ENCODE data around the gene PER1.
A peak's percentile ranks its signal among the peaks of the same experiment; 100 is the strongest.

The PER1 gene

DNA sequence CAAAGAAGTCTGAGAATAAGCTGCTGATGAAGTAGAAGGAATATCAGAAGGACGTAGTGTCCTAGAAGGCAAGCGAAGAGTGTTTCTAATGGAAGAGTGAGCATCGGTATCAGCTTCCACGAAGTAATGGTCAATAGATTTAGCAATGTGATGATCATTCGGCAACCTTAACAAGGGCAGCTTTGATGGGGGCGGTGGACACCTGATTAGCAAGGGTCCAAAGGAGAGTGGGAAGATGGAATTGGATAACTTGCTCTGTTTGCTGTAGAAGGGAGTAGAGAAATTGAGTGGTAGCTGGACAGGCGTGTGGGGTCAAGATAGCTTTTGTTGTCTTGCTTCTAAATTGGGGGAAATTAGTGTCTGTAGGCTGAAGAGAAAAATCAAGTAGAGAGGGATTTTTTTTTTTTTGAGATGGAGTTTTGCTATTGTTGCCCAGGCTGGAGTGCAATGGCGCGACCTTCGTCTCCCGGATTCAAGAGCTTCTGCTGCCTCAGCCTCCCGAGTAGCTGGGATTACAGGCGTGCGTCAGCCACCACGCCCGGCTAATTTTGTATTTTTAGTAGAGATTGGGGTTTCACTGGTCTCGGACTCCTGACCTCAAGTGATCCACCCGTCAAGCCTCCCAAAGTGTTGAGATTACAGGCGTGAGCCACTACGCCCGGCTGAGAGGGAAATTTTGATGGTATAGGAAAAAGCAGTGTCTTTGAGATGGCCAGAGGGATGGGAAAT, 14.4 kb downstream of the PER1 start:
- DNase-seq = peak; percentile 23 to 70
- peaks cover 34 to 37% (median 35%) of the 10 kb centered on the region in 3 donors for H3K36me3 ChIP-seq
- TF ChIP-seq, protein P1, sequence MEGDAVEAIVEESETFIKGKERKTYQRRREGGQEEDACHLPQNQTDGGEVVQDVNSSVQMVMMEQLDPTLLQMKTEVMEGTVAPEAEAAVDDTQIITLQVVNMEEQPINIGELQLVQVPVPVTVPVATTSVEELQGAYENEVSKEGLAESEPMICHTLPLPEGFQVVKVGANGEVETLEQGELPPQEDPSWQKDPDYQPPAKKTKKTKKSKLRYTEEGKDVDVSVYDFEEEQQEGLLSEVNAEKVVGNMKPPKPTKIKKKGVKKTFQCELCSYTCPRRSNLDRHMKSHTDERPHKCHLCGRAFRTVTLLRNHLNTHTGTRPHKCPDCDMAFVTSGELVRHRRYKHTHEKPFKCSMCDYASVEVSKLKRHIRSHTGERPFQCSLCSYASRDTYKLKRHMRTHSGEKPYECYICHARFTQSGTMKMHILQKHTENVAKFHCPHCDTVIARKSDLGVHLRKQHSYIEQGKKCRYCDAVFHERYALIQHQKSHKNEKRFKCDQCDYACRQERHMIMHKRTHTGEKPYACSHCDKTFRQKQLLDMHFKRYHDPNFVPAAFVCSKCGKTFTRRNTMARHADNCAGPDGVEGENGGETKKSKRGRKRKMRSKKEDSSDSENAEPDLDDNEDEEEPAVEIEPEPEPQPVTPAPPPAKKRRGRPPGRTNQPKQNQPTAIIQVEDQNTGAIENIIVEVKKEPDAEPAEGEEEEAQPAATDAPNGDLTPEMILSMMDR (IDR thresholded peaks at IDR 0.05) = no peak
- no peaks in the 10 kb centered on the region for H3K9me3 ChIP-seq
- intact Hi-C loops (cut with DNase I; ENCODE audit: low total_unique reads) = loop anchor here (2.0 kb wide), 1 partner anchor 23 kb away; no protein-coding TSS in a partner anchor
- H3K27ac ChIP-seq = peak overlapping the region; percentile 81 to 83
- no peaks in the 10 kb centered on the region for H3K27me3 ChIP-seq
- peak overlapping the region in 1 of 2 donors; percentile 22 for H3K4me3 ChIP-seq
- H3K4me1 ChIP-seq = peaks cover 0 to 46% (median 19%) of the 10 kb centered on the region in 4 donors

DNA sequence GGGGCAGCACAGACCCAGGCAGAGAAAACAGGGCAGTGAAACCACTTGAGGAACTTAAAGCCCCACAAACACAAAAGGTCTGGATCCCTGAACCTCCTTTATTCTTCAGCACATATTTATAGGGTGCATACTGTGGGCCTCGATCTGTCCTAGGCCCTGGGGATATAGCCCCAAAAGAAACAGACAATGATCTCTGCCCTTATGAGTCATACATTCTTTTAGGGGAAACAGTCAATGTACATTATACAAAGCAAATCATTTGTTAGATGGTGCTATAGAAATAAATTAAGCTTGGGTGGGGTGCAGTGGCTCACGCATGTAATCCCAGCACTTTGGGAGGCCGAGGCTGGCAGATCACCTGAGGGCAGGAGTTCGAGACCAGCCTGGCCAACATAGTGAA, 18.3 kb downstream of the PER1 start:
- TF ChIP-seq, protein P1 (IDR thresholded peaks at IDR 0.05) = no peak
- intact Hi-C loops (cut with DNase I; ENCODE audit: low total_unique reads) = no loop called here
- no peaks in the 10 kb centered on the region for H3K9me3 ChIP-seq
- no peaks in the 10 kb centered on the region for H3K36me3 ChIP-seq
- no peak for DNase-seq
- peaks cover 0 to 10% (median 8%) of the 10 kb centered on the region in 4 donors for H3K4me1 ChIP-seq
- no peak overlapping the region for H3K27ac ChIP-seq
- peaks cover 0 to 6% of the 10 kb centered on the region in 2 donors for H3K27me3 ChIP-seq
- H3K4me3 ChIP-seq = no peak overlapping the region

DNA sequence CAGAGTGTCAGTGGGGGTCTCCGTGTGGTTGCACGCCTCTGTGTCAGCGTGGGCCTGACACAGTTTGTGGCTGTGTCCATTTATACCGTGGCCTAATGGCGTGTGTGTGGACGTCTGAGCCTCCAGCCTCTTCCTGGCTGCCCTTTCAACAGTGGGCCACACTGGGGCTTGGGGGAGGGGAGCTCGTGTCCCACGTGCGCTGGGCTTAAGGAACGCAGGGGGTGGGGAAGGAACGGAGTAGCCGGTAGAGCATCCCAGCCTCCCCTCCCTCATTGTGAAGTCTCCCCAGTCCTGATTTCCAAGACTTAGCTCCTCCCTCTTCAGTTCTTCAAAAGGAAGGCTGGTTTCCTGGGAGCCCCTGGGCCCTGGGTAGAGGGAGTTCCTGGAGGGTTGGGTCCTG, 18.8 kb downstream of the PER1 start:
- no peaks in the 10 kb centered on the region for H3K36me3 ChIP-seq
- H3K27ac ChIP-seq = no peak overlapping the region
- TF ChIP-seq, protein P1 (IDR thresholded peaks at IDR 0.05) = no peak
- peaks cover 0 to 8% (median 6%) of the 10 kb centered on the region in 4 donors for H3K4me1 ChIP-seq
- H3K27me3 ChIP-seq = peaks cover 0 to 6% of the 10 kb centered on the region in 2 donors
- DNase-seq = no peak
- intact Hi-C loops (cut with DNase I; ENCODE audit: low total_unique reads) = no loop called here
- no peak overlapping the region for H3K4me3 ChIP-seq
- H3K9me3 ChIP-seq = no peaks in the 10 kb centered on the region

DNA sequence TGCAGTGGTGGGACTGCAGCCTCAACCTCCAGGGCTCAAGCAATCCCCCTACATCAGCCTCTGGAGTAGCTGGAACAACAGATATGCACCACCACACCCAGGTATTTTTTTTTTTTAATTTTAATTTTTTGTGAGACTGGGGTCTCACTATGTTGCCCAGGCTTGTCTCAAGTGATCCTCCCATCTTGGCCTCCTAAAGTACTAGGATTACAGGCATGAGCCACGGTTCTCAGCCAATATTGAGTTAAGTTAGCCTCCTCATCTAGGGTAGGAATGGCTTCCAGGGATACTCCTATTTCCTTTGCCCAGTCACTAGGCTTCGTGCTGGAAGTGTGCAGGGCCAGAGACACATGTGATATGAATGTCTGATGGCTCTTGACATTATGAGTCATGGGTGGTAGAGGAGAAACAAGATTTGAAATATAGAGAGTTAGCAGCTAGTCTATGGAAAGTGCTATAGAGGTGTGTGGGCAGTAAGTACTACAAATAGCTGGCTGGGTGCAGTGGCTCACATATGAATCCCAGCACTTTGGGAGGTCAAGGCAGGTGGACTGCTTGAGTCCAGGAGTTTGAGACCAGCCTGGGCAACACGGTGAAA, 20.3 kb downstream of the PER1 start:
- TF ChIP-seq, protein P1 (IDR thresholded peaks at IDR 0.05) = no peak
- Histone ChIP-seq H3K9me3 (no peaks in the 10 kb centered on the region), H3K36me3 (no peaks in the 10 kb centered on the region), H3K27me3 (peaks cover 0 to 6% of the 10 kb centered on the region in 2 donors), H3K4me3 (no peak overlapping the region), H3K4me1 (peaks cover 0 to 7% (median 2%) of the 10 kb centered on the region in 4 donors), H3K27ac (no peak overlapping the region)
- DNase-seq = no peak
- intact Hi-C loops (cut with DNase I; ENCODE audit: low total_unique reads) = no loop called here

DNA sequence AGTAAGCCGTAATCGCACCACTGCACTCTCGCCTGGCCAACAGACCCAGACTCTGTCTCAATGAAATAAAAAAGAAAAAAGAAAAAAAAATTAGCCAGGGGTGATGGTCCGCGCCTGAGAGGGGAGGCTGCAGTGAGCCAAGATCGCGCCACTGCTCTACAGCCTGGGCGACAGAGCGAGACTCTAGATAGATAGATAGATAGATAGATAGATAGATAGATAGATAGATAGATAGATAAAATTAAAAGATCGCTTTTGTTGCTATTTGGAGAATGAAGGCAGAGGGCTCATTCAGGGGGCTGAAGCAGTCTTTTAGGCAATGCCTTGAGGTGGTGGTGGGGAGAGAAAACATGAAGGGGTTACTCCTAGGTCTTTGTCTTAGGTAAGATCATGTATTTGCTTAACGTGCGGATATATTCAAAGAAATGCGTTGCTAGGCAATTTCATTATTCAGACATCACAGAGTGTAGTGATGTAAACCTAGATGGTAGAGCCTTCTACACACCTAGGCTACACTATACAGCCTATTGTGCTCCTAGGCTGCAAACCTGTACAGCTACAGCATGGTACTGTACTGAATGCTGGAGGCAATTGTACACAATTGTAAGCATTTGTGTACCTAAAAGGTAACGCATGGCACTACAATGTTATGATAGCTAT, 23.9 kb downstream of the PER1 start:
- H3K4me1 ChIP-seq = peaks cover 0 to 40% (median 31%) of the 10 kb centered on the region in 4 donors
- H3K27me3 ChIP-seq = peaks cover 0 to 10% of the 10 kb centered on the region in 2 donors
- no peaks in the 10 kb centered on the region for H3K36me3 ChIP-seq
- H3K9me3 ChIP-seq = no peaks in the 10 kb centered on the region
- H3K4me3 ChIP-seq = no peak overlapping the region
- H3K27ac ChIP-seq = no peak overlapping the region
- DNase-seq = no peak
- TF ChIP-seq, protein P1 (IDR thresholded peaks at IDR 0.05) = no peak
- intact Hi-C loops (cut with DNase I; ENCODE audit: low total_unique reads) = no loop called here
